Testis (tissue), 2 donors: ENCODE results near the gene RET.

ENCODE experiments used
- CTCF ChIP-seq, 3 experiments: fragments of 450-650 bp in 2 of 3; fragments of 200-600 bp in 1 of 3; sonication (generic) in 1 of 3; IDR thresholded peaks; one replicate each; pipeline ENCODE4 v1.5.1; 2016 to 2019; ENCODE audit warnings: antibody characterized with exemption in 3 of 3, mild to moderate bottlenecking in 2 of 3, moderate library complexity in 1 of 3
- POLR2A ChIP-seq: fragments of 450-650 bp; IDR thresholded peaks from one replicate; pipeline ENCODE4 v1.6.1; 2017; ENCODE audit warnings: antibody characterized with exemption, mild to moderate bottlenecking, moderate library complexity

GRCh38 chr10:43049081-43049551 is 27.8 kb upstream of the RET start:
- TF ChIP-seq CTCF (IDR thresholded peaks at IDR 0.05) (no peak), POLR2A (no peak)
